IPS-11a (cell line): ENCODE results near the gene SLC25A51.
A peak's percentile ranks its signal among the peaks of the same experiment; 100 is the strongest.

Experiments used
- H3K4me3 ChIP-seq: one replicate; pipeline ENCODE4 v1.5.1; 2013; ENCODE audit warnings: low read depth, low read length, control low read depth

Gene SLC25A51, protein sequence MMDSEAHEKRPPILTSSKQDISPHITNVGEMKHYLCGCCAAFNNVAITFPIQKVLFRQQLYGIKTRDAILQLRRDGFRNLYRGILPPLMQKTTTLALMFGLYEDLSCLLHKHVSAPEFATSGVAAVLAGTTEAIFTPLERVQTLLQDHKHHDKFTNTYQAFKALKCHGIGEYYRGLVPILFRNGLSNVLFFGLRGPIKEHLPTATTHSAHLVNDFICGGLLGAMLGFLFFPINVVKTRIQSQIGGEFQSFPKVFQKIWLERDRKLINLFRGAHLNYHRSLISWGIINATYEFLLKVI

DNA sequence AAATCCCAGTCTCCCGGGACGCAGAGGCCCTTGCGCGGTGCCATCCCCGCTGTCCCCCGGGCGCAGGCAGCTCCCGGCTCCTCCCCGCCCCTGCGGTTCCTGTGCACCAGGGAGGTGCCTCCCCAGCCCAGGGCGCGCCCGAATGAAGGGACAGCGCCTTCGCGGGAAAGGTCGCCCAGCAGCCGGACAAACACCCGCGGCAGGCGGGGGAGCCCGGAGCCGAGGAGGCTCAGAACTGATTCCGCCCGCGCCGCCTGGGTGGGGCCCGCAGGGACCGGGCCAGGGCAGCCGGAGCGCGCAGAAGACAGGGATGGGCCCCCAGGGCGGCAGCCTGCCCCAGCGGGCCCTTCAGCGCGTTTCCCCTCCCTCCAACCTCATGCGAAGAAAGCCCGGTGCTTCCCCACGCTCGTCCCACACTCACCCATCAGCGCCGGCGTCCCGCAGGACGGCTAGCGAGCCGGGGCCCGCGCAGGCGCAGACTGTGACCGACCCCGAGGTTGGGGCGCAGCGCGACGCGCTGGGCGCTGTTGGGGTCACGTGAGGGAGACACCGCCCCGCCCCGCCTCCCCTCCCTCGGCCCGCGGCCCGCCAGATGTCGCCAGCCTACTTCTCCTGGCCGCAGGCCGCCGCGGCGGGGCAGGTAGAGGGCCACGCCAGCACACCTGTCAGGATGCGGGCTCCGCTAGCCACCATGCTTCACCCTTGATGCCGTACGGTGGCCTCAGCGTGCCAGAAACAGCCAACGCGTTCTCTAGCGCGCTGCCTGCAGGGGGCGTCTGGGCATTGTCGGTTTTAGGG, at the start of gene SLC25A51:
TSS of gene SLC25A51 (minus strand) at position 481 of the 798 bp plus-strand sequence. CDS start 15,577 bp downstream, outside the sequence.
- peak within 1 kb of the TSS; percentile 54 for H3K4me3 ChIP-seq

GRCh38 chr9:37953206-37953774, 49.4 kb upstream of the SLC25A51 start:
- H3K4me3 ChIP-seq = no peak overlapping the region

DNA sequence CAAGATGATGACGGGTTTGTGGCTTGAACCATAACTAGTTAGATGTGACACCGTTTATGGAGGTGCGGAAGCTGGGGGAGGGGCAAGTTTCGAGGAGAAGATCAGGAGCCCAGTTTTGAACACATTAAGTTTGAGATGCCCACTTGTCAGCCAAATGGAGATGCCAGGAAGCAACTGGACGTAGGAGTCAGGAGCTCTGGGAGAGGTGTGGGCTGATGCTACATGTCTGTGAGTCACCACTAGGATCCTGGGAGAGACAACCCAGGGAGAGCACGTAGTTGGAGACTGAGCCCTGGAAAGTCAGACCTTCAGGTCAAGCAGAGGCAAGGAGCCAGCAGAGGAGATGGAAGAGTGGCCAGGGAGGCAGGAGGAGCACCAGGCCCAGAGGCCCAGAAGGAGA, 48.8 kb upstream of the SLC25A51 start:
- H3K4me3 ChIP-seq = no peak overlapping the region

DNA sequence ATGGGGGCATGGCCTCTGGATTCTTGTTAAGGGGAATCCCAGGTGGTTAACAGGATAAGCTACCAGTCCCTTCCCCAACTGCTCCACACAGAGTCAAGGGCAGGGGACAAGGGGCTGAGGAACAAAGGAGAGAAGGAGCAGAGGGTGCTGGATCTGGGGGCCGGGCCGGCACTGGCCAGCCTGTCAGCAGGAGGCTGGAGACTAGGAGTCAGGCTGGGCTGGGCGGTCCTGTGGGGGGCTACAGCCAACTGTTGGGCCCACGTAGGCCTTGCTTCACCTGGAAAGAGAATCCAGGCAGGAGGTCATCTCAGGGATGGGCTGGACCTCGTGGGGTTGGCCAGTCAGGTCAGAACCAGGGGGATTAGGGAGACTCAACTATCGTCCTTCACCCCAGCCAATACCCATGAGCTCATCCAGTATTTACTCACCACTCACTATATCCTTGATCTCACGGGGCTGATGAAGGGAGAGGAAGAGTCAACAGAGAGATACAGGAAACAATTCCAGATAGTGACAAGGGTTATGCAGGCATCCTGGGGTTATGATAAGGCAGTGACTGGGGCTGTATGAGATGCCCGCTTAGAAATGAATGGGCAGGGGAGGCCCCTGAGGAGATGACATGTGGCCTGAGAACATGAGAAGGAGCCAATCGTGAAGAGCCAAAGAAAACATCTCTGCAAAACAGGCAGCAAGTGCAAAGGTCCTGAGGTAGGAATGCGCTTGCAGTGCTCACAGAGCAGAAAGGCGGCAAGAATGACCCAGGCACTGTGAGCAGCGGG, 47.9 kb upstream of the SLC25A51 start:
- H3K4me3 ChIP-seq = no peak overlapping the region

- H3K4me3 ChIP-seq = no peak overlapping the region
Observed at GRCh38 chr9:37950561-37950960, 46.6 kb upstream of the SLC25A51 start.

GRCh38 chr9:37949576-37949975, 45.6 kb upstream of the SLC25A51 start:
- no peak overlapping the region for H3K4me3 ChIP-seq

- H3K4me3 ChIP-seq = no peak overlapping the region
Observed at GRCh38 chr9:37948417-37948980, 44.6 kb upstream of the SLC25A51 start.

DNA sequence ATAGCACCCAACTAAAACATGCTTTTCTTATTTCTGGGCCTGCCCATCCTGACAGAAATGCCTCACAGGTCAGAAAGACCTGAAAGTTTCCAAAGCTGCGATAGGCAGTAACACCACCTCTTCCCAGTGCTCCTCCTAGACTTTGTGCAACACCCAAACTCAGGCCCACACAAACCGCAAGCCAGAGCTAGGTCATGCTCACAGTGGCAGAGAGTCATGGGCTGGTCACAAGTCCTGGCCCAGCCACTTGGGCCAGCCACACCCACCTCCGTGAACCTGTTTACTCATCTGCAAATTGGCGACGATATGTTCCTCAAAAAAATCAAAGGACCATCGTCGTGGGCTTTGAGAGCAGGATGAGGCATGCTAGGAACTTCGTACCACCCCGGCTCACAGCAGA, 44.0 kb upstream of the SLC25A51 start:
- H3K4me3 ChIP-seq = no peak overlapping the region

DNA sequence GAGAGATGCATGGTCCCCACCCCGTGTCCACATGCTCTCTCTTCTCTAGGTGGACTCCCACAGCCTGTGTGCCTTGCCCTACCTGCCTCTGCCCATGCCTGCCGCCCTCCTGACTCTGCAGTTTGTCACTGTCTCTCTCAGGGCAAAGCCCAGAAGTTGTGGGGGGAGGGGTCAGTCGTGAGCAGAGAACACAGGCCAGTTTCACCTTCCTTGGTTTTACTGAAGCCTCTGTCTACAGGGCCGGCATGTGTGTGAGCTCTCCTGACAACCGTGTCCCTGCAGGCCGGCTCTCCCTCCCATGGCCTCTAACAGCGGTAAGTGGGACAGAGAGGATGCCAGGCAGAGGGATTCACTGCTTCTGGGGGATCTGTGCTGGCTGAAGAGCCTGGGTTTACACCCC, 43.5 kb upstream of the SLC25A51 start:
- H3K4me3 ChIP-seq = no peak overlapping the region

- no peak overlapping the region for H3K4me3 ChIP-seq
Observed at GRCh38 chr9:37946971-37947370, 43.0 kb upstream of the SLC25A51 start.

DNA sequence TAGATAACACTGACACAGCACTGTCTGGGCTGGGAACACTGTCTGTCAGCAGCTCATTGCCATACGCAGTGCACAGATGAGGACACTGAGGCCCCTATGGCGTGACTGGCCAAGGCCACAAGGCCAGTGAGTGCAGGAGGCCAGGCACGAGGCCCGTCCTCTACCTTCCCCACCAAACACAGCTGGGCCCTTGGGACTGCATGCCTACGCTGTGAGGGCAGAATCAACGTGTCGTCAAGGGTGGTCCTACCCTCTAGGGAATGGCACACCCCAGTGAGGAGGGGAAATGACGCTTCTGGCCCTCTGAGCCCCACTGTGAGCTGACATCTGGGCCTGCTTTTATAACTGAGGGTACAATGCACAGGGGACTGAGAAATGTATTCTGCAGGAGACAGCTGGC, 42.1 kb upstream of the SLC25A51 start:
- no peak overlapping the region for H3K4me3 ChIP-seq

- no peak overlapping the region for H3K4me3 ChIP-seq
Observed at GRCh38 chr9:37944671-37945481, 40.9 kb upstream of the SLC25A51 start.

- H3K4me3 ChIP-seq = no peak overlapping the region
Observed at GRCh38 chr9:37944266-37944650, 40.3 kb upstream of the SLC25A51 start.

- no peak overlapping the region for H3K4me3 ChIP-seq
Observed at GRCh38 chr9:37943345-37944265, 39.7 kb upstream of the SLC25A51 start.

DNA sequence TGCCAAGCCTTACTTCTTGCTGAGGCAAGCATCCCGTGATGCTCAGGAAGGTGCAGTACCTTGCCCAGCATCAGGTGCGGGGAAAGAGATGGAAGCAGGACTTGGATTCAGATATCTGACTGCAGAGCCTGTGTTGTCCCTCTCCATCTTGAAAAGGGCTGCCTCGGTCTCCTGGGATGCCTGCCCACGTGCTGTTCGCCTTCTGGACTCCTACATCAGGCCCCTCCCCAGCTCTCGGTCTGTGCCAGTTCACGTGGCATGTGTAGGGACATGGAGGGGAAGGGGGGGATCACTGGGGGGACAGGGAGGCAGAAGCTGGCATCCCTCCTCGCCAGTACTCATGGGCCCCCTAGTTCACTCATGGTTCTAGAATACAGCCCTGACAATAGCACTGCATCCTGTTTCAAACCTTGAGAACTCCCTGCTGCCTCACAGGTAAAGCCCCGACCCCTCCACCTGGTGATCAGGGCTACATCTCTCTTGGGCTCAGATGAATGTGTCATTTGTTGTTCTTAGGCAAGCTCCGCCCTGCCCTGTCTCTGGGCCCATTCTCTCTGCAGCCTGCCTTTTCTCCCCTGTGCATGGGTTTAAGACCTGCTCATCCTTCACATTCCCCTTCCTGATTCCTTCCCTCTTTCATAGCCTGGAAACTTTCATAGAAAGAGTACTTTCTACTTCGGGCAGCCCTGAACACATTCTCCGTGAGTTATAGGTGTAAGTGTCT, 38.9 kb upstream of the SLC25A51 start:
- no peak overlapping the region for H3K4me3 ChIP-seq

GRCh38 chr9:37941253-37941652, 37.3 kb upstream of the SLC25A51 start:
- no peak overlapping the region for H3K4me3 ChIP-seq

DNA sequence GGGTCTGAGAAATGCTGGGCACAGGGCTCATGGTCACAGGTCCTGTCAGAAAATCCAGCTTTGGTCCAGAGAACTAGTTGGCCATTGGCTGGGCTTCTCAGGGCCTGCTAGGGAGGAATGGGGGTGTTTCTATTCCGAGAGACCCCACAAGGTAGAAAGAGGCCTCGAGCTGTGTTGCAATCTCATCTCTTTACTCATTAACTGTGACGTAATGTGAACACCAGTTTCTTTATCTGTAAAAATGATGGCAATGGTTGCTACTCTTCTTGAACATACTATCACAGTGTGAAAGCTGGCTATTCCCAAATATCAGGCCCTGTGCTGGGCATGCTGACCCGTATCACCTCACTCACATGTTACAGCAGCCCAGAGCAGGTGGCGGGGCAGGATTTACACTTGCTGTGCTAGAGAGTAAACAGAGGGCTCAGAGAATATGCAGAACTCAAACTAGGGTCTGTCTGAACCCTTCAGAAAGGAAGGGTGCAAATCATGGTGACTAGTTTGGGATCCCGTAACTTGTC, 35.7 kb upstream of the SLC25A51 start:
- no peak overlapping the region for H3K4me3 ChIP-seq
